LNCAP (cell line): ENCODE data around the gene LRRC23.

ENCODE experiments used
- TF ChIP-seq, protein P1 (sequence below): fragments of 450-650 bp; IDR thresholded peaks from 2 replicates; pipeline ENCODE4 v1.5.1; 2017; ENCODE audit warnings: mild to moderate bottlenecking

LRRC23 gene

DNA sequence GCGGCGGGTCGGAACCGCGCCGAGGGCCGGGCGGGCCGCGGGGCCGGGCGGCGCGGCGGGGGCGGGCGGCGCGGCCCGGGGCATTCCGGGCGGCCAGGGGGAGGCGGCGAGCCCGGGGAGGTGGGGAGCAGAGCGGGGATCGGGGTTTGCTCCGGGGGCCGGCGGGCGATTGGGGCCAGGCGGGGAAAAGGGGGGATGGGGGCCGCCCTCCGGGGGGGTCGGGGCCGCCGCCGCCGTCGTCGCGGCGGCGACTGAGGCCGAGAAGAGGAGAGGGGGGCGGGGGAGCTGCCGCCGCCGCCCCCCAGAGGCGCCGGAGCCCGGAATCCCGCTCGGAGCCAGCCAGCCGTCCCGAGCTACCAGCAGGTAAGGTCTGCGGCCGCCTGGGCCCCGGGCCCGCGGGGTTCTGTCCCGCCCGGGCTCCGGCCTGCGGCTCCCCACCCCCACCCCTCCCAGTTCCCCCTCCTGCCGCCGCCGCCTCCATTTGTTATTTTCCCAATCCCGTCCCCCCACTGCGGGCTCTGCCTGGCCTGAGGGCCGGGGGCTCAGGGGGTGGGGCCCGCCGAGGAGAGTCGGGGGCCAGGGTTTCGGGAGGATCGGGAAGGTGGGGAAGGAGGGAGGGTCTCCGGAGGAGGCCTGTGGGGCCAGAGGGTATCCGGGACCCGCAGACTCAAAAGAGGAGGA lies 23.5 kb downstream of the LRRC23 start:
- TF ChIP-seq, protein P1, sequence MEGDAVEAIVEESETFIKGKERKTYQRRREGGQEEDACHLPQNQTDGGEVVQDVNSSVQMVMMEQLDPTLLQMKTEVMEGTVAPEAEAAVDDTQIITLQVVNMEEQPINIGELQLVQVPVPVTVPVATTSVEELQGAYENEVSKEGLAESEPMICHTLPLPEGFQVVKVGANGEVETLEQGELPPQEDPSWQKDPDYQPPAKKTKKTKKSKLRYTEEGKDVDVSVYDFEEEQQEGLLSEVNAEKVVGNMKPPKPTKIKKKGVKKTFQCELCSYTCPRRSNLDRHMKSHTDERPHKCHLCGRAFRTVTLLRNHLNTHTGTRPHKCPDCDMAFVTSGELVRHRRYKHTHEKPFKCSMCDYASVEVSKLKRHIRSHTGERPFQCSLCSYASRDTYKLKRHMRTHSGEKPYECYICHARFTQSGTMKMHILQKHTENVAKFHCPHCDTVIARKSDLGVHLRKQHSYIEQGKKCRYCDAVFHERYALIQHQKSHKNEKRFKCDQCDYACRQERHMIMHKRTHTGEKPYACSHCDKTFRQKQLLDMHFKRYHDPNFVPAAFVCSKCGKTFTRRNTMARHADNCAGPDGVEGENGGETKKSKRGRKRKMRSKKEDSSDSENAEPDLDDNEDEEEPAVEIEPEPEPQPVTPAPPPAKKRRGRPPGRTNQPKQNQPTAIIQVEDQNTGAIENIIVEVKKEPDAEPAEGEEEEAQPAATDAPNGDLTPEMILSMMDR, result no peak

DNA sequence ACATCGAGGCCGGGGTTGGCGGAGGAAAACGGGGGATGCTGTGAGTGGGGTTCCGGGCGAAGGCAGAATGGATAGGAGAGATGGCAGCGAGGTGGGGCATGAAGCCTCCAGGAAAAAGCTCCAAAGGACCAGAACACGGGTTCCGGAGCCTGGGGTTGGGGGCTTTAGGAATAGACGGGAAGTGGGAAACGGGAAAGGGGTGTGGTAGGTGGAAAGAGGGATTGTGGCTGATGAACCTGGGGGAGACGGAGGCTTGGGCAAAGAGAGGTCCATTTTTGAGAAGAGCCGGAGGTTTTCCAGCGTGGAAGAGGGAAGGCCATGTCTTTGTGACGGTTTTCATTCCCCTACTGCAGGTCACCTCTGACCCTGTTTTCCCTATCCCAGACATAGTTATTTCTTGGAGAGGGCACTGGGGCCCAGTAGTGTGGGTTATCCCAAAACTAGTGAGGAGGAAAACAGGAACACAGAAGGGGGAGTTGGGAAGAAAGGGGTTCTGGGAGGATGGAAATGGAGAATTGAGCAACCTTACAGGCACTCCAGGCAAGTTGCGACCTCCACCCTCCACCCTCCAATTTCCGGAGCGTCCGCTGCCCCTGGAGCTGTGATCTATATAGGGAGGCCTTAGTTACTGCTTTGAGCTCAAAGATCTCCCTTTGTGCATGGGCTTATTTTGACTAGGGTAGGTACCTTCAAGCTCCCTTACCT lies 24.2 kb downstream of the LRRC23 start:
- TF ChIP-seq, protein P1, result no peak

DNA sequence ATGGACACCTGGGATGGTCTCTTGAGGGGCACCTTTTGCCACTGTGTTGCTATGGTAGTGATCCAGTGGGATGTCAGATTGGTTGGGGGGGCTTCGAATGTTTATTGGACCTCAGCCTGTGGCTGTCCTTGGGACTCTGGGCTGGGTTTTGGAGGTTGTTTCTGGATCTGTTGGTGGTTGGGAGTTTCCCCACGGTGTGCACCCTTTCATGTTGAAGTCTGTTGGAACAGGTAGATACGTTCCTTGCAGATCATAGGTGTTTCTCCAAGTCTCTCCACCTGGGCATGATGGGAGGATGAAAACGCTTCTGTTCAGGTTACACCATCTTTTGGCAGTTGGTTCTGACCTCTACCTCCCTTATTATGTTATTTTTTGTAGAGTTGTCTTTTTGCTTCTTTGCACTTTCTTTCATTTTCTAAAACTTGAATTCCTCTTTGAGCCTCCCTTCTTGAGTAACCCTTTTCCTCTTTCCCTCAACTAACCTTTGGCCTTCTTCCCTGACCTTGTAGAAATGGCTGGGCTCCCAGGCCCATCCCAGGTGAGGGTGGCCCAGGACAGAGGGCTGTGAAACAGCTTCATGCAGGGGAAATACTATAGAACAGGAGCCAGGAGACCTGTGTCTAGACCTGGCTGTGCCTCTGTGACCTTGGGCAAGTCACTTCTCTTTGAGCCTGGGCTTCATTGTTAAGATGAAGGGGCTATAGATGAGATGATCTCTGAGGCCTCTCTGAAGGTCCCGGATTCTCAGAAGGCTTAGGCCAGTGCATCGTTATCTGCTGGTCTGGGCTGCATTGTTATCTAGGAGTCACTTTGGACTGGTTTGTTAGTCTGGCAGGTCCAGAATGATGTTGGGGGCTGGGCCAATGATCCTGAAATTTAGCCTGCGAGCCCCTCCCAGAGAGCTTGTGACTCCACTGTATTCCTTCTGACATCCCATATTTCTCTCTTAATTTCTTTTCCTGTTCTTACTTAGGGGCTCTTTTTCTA lies 25.1 kb downstream of the LRRC23 start:
- TF ChIP-seq, protein P1, result no peak

DNA sequence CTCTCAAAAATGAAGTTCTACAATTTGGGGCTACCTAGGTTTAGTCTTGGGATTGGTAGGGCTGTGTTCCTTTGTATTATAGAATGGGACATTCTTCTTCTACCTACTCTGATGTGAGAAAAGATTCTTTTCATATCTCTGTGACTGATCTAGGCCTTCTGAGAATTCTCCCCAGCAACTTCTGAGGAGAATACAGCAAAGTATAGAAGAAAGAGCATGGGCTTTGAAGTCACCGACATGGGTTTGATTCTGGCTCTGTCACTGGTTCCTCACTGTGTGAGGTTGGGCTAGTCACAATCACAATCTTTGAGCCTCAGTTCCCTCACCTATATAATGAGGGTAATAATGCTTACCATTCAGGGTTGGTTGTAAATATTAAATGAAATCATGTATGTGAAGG lies 28.1 kb downstream of the LRRC23 start:
- TF ChIP-seq, protein P1, result no peak

DNA sequence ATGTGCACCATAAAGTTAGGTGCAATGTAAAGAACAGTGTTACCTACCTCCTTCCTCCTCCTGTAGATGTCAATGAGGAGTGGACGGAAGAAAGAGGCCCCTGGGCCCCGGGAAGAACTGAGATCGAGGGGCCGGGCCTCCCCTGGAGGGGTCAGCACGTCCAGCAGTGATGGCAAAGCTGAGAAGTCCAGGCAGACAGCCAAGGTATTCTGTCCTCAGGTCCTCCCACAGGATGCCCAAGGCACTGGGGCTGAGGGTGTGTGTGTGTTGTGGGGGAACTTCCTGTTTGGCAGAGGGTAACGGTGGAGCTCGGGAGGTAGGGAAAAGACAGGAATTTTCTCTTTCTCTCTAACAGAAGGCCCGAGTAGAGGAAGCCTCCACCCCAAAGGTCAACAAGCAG lies 29.5 kb downstream of the LRRC23 start:
- TF ChIP-seq, protein P1, result no peak

DNA sequence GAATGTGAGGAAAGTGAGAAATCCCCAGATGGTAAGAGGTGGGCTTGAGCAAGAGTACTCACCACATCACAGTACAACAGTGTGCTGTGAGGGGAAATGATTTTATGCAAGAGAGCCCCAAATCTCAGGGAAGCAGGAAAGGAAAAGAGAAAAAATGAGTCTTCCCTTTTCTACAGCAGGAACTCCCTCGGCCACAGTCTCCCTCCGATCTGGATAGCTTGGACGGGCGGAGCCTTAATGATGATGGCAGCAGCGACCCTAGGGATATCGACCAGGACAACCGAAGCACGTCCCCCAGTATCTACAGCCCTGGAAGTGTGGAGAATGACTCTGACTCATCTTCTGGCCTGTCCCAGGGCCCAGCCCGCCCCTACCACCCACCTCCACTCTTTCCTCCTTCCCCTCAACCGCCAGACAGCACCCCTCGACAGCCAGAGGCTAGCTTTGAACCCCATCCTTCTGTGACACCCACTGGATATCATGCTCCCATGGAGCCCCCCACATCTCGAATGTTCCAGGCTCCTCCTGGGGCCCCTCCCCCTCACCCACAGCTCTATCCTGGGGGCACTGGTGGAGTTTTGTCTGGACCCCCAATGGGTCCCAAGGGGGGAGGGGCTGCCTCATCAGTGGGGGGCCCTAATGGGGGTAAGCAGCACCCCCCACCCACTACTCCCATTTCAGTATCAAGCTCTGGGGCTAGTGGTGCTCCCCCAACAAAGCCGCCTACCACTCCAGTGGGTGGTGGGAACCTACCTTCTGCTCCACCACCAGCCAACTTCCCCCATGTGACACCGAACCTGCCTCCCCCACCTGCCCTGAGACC lies 31.0 kb downstream of the LRRC23 start:
- TF ChIP-seq, protein P1, result no peak
